Mononuclear cell (primary cell): ENCODE results near the gene CDKAL1. TPM values are rescaled to one million over a fixed set of nuclear protein-coding genes. Genes with fewer than 3 reads are reported as not detected.
"Not testable (repeated sequence)": the region's sequence is repeated elsewhere in the genome, so short reads cannot be mapped to it uniquely, and the experiment has no call there.

ENCODE experiments used
- H3K27me3 ChIP-seq: 2 replicates; pipeline ENCODE4 v1.6.0; 2011; ENCODE audit warnings: low read length, control low read depth; ENCODE audit not compliant: insufficient read depth
- H3K4me1 ChIP-seq: 2 replicates; pipeline ENCODE4 v1.5.1; 2011; ENCODE audit warnings: mild to moderate bottlenecking, low read length, control low read depth; ENCODE audit not compliant: insufficient read depth
- H3K4me3 ChIP-seq: 2 replicates; pipeline ENCODE4 v1.5.1; 2011; ENCODE audit warnings: mild to moderate bottlenecking, low read length, moderate library complexity
- H3K9me3 ChIP-seq: 2 replicates; pipeline ENCODE4 v1.5.1; 2011; ENCODE audit warnings: low read depth, mild to moderate bottlenecking, control low read depth, low read length
- total RNA-seq: library from RNA; depleted of rRNA; stranded (reverse); fragments of >200 nt; gene quantifications from one replicate; pipeline ENCODE4 v1.2.3, GENCODE V29; 2012

The CDKAL1 gene
- total RNA-seq, 1 donor = 26.6 TPM

DNA sequence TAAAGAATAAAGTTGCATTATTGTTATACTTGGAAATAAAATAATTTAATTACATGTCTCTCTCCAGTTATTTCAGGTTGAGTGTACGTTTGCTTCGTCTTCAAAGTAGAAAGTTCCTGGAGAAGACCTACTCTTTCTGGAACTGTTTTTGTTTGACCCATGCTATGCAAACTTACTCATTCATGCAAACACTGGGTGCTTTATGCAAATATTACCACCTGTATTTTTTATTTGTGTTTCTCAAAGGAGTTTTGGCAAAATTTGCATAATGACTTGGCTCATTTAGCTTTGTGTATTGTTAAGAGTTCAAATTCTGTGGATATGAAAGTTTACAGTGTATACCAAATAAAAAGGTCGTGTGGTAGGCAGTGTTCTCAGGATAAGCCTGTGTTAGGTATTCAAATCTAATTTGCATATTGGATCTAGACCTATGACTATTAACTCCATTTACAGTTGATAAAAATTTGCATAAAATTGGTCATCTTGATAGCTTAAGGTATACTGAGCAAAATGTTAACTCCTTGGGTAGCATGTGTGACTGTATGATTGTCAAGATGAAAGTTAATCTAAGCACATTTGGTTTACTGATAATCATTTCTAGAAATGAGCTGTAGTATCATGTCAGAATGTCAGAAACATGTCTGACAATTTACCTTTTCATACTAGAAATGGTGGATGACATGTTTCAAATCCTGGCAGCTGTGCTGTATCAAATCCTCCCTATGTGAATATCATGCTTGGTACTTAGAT lies 65.2 kb downstream of the CDKAL1 start:
- H3K4me1 ChIP-seq = no peaks in the 10 kb centered on the region
- H3K9me3 ChIP-seq = no peaks in the 10 kb centered on the region
- H3K27me3 ChIP-seq = no peaks in the 10 kb centered on the region
- H3K4me3 ChIP-seq = no peak overlapping the region

DNA sequence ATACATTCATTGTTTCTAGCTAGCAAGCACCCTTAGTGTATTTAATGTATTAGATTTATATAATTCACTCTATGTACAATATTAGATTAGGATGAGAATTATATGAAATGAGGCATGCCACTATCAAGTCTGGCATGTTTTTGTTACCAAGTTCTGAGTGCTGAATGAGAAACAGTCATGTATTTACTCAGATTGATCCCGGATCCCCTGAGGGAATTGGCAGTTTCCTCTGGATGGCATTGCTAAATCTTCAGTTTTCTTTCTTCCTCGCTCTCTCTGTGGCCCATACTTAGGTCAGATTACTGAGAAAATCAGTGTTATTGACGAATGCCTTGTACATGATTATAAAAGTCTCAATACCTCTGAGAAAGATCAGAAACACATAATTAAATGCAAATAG lies 66.6 kb downstream of the CDKAL1 start:
- H3K4me3 ChIP-seq = no peak overlapping the region
- no peaks in the 10 kb centered on the region for H3K4me1 ChIP-seq
- no peaks in the 10 kb centered on the region for H3K27me3 ChIP-seq
- H3K9me3 ChIP-seq = no peaks in the 10 kb centered on the region

DNA sequence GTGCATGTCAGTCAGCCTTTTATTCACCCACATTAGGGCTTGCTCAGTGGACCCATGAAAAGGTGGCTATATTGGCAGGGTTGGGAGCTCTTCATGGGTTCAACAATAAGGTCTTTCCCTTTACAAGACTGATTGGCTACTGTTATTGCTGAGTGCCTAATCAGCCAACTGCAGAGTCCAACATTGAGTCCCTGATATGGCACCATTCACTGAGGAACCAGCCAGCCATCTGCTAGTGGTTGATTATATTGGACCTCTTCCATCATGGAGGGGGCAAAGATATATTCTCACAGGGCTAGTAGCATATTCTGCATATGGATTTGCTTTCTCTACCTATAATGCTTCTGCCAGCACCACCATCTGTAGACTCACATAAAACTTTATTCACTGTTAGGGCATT lies 69.9 kb downstream of the CDKAL1 start:
- Histone ChIP-seq H3K27me3 (no peaks in the 10 kb centered on the region), H3K9me3 (no peaks in the 10 kb centered on the region), H3K4me1 (no peaks in the 10 kb centered on the region), H3K4me3 (no peak overlapping the region)

DNA sequence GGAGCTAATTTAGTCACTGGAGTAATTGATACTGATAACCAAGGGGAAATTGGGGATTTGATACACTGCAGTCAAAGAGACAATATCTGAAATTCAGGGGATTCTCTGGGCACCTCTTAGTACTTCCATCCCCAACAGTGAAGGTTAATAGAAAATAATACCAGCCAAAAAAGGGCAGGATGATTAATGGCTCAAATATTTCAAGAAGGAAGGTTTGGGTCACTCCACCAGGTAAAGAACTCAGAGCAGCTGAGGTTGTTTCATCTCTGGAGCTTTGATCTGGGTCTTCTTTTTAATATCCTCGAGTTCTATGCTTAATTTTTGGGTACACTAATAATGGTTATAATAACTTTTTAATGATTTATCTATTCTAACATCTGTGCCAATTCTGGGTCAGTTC lies 70.8 kb downstream of the CDKAL1 start:
- no peaks in the 10 kb centered on the region for H3K27me3 ChIP-seq
- no peaks in the 10 kb centered on the region for H3K9me3 ChIP-seq
- no peaks in the 10 kb centered on the region for H3K4me1 ChIP-seq
- no peak overlapping the region for H3K4me3 ChIP-seq

DNA sequence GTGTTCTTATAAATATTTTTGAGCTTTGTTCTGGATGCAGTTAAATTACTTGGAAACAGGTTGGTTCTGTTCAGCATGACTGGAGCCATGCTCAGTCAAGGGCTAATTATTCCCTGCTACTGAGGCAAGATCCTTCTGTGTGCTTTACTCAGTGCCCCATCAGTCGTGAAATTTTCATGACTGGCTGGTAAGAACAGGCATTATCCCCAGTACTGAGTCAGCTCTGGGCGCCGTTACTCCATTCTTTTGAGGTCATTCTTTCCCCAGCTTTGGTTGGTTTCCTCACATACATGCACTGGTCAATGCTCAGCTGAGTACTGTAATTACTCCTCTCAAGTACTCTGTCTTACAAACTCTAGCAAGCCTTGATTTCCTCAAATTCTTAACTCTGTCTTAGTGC lies 71.3 kb downstream of the CDKAL1 start:
- no peaks in the 10 kb centered on the region for H3K9me3 ChIP-seq
- H3K4me3 ChIP-seq = no peak overlapping the region
- no peaks in the 10 kb centered on the region for H3K27me3 ChIP-seq
- no peaks in the 10 kb centered on the region for H3K4me1 ChIP-seq

DNA sequence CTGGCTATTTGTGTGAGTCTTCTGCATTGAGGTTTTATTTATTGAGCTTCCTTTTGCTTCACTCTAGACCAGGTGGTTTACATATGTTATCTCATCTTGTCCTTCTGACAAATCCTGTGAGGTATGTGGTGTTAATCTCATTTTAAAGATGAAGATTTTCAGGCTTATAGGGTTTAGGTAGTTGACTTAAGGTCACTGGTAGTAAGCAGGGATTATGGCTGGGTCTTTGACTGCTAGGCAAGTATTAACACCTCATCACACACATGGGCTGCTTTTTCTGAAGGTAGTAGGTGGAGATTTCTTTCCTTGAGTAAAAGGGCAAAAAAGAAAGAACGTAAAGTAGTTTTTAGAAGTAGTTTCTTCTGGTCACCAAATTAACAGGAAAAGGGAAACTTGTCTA lies 72.6 kb downstream of the CDKAL1 start:
- H3K4me3 ChIP-seq = no peak overlapping the region
- no peaks in the 10 kb centered on the region for H3K27me3 ChIP-seq
- H3K9me3 ChIP-seq = no peaks in the 10 kb centered on the region
- no peaks in the 10 kb centered on the region for H3K4me1 ChIP-seq

DNA sequence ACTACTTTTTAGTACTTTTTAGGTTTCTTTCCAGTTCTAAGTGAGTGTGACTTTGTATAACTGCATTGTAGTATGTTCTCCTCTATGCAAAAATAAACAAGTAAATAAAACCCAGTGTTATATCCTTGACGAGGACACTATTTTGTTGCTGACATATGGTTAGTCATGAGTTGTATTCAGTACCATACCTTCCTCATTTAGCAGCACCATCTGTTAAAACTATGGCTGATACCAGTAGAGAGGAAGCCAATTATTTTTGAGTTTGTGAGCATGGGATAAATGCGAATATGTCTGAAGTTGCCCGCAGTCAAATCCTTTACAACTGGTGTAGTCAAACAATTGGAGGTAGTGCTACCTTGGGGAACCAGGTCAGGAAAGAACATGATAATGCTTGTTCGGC lies 74.1 kb downstream of the CDKAL1 start:
- H3K4me1 ChIP-seq = no peaks in the 10 kb centered on the region
- H3K27me3 ChIP-seq = no peaks in the 10 kb centered on the region
- H3K9me3 ChIP-seq = no peaks in the 10 kb centered on the region
- H3K4me3 ChIP-seq = no peak overlapping the region

DNA sequence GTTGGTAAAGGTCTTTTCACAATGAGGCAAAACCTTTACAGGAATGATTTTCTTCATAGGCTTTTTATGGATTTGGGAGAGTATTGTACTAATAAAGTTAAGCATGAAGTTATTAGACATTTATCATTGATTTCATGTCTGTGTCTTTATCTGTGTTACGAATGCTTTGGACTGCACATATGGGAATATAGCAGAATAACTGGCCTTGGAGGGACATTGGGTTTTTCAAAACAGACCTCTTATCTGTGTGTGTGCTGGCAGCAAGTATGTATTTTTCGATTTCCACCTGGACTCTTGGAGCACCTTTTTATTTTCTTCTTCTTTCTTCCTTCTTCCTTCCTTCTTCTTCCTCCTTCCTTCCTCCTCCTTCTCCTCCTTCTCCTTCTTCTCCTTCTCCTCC lies 74.6 kb downstream of the CDKAL1 start:
- no peaks in the 10 kb centered on the region for H3K4me1 ChIP-seq
- no peaks in the 10 kb centered on the region for H3K9me3 ChIP-seq

DNA sequence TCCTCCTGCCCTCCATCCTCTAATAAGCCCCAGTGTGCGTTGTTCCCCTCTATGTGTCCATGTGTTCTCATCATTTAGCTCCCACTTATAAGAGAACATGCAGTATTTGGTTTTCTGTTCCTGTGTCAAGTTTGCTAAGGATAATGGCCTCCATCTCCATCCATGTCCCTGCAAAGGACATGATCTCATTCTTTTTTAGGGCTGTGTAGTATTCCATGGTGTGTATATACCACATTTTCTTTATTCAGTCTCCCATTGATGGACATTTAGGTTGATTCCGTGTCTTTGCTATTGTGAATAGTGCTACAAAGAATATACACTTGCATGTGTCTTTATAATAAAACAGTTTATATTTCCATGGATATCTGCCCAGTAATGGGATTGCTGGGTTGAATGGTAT lies 75.7 kb downstream of the CDKAL1 start:
- not testable (repeated sequence) for H3K27me3 ChIP-seq, H3K9me3 ChIP-seq, H3K4me3 ChIP-seq, H3K4me1 ChIP-seq

More for the DNA sequence above, 74.6 kb downstream of the CDKAL1 start:
- no peak overlapping the region for H3K4me3 ChIP-seq
- H3K27me3 ChIP-seq = no peaks in the 10 kb centered on the region

DNA sequence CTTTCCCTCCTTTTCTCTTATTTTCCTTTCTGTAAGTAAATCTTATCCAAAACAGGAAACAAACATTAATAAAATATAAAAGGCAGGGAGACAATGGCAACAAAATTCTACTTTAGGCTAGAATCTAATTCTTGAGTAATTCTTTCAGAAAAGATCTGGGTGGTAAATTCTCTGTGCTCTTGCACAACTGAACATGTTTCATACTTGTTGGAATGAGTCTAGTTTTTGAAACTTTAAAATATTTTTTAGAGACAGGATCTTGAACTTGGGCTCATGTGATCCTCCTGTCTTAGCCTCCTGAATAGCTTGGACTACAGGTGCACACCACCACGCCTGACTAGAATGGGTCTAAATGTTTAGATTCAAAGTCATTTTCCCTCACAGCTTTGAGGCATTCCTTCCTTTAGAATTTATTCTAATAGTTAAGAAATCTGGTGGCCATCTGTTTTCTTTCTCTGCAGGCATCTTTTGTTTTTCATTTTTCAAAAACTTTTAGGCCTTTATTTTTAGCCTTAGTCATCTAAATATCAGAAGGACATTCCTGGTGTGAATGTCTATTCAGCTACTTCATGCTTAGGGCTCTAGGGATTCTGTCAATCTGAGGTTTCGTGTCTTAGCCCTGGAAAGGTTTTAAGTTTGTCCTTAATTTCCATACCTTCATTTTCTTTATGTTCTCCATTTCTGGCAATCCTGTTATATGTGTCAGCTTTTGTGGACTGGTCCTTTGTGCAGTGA lies 76.5 kb downstream of the CDKAL1 start:
- Histone ChIP-seq H3K4me1 (no peaks in the 10 kb centered on the region), H3K9me3 (no peaks in the 10 kb centered on the region), H3K27me3 (no peaks in the 10 kb centered on the region), H3K4me3 (no peak overlapping the region)

DNA sequence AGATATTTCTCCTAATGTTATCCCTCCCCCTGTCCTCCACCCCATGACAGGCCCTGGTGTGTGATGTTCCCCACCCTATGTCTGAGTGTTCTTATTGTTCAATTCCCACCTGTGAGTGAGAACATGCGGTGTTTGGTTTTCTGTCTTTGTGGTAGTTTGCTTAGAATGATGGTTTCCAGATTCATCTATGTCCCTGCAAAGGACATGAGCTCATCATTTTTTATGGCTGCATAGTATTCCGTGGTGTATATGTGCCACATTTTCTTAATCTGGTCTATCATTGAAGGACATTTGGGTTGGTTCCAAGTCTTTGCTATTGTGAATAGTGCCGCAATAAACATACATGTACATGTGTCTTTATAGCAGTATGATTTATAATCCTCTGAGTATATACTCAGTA lies 83.3 kb downstream of the CDKAL1 start:
- not testable (repeated sequence) for H3K4me1 ChIP-seq, H3K27me3 ChIP-seq, H3K4me3 ChIP-seq, H3K9me3 ChIP-seq

DNA sequence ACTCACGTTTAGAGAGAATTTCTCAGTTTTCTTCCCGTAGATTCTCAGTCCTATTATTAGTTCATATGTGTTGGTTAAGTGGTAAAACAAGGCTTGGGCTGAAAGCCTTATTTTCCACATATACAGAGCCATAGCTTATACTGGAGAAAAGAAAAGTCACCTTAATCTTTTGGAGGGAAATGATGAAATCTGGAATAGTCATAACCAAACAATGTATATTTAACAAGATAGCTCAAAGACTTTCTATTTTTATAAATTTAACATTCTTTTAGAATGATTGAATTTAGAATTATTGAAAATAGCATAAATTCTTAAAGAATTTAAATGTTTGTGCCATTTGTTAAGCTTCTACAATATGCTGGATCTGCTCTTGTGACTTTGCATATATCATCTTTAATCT lies 85.8 kb downstream of the CDKAL1 start:
- H3K4me1 ChIP-seq = no peaks in the 10 kb centered on the region
- no peak overlapping the region for H3K4me3 ChIP-seq
- no peaks in the 10 kb centered on the region for H3K9me3 ChIP-seq
- no peaks in the 10 kb centered on the region for H3K27me3 ChIP-seq

DNA sequence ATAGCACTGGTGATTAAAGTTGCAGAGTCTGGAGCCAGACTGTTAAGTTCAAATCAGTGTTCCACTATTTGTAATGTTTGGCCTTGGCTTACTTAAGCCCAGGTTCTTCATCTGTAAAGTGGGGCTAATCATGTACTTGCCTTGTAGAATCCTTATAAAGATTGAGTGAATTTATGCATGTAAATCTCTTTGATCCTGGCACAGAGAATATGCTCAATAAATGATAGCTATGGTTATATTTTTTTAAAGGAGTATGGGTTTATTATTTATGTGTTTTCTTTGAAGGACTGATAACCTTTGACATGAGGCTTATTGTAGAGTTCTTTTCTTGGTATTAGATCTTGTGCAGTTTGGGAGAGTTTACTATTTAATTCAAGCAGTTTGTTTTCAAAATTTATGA lies 89.5 kb downstream of the CDKAL1 start:
- no peak overlapping the region for H3K4me3 ChIP-seq
- H3K9me3 ChIP-seq = no peaks in the 10 kb centered on the region
- H3K4me1 ChIP-seq = no peaks in the 10 kb centered on the region
- no peaks in the 10 kb centered on the region for H3K27me3 ChIP-seq

DNA sequence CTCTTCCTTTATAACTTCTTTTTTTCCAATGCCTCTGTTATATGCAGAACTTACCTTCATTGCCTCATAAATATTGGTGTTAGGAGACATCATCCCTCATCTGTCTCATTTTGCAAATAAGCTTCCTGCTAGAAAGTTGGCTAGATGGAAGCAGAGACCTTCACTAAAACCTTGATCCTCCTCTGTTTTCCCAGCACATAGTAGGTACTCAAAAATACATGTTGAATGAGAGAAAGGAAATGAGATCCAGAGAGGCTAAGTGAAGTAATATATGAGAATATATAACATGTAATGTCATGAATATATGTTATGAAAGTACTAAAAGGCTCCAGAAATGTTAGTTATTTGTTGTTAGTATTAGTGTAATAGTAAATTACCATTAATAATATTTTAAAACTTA lies 91.9 kb downstream of the CDKAL1 start:
- Histone ChIP-seq H3K9me3 (no peaks in the 10 kb centered on the region), H3K4me1 (no peaks in the 10 kb centered on the region), H3K4me3 (no peak overlapping the region), H3K27me3 (no peaks in the 10 kb centered on the region)

DNA sequence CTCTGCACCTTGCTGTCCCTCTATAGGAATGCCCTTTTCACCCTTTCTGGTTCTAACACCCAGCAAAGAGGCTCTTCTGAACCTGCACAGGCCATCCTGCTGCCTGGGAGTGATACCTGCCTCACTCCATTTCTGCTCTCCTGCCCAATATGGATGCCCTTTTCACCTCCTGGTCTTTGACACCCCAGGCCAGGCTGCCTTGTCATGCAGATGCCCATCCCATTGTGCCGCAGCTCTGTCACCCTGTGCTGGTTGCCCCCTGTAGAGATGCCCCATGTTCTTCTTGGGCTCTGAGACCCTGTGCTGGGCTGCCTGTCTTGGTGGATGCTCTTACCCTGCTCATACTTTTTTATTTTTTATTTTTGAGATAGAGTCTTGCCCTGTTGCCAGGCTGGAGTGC lies 95.3 kb downstream of the CDKAL1 start:
- Histone ChIP-seq H3K27me3 (no peaks in the 10 kb centered on the region), H3K4me1 (no peaks in the 10 kb centered on the region), H3K9me3 (no peaks in the 10 kb centered on the region), H3K4me3 (no peak overlapping the region)

DNA sequence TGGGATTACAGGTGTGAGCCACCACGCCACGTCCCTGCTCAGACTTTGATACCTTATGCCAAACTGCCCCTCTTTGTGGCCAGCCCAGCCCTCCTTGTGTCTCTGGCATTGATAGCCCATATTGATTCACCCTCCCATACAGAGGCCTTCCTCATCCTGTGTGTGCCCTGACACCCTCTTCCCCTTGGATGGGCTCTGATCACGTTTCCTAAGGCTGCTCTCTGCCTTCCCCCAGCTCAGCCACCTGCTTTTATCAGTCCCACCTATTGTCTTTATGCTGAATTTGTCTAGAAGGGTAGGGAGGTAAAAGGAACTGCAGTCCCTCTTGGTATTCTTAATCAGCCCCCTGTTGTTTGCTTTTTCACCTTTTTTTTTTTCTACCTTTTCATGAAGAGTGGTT lies 95.9 kb downstream of the CDKAL1 start:
- Histone ChIP-seq H3K4me1 (no peaks in the 10 kb centered on the region), H3K9me3 (no peaks in the 10 kb centered on the region), H3K4me3 (no peak overlapping the region), H3K27me3 (no peaks in the 10 kb centered on the region)
